Measurements from ENCODE around the gene MBD5.

- TF ChIP-seq CTCF (conservative IDR thresholded peaks at IDR 0.05; ENCODE audit: low read length) (no peak), EZH2phosphoT487 (IDR thresholded peaks at IDR 0.05; ENCODE audit: borderline replicate concordance, low read depth, low read length) (no peak)
Observed at GRCh38 chr2:148273158-148273691, 252.3 kb downstream of the MBD5 start.
